NCI-H2171 treated with DMSO at 0.1 percent for 48 hours (cell line): ENCODE data around the gene CDH5.
A peak's percentile ranks its signal among the peaks of the same experiment; 100 is the strongest.

Experiments used
- DNase-seq: peaks from one replicate; lab custom pipeline; 2025; lab: John Stamatoyannopoulos, UW

The CDH5 gene

DNA sequence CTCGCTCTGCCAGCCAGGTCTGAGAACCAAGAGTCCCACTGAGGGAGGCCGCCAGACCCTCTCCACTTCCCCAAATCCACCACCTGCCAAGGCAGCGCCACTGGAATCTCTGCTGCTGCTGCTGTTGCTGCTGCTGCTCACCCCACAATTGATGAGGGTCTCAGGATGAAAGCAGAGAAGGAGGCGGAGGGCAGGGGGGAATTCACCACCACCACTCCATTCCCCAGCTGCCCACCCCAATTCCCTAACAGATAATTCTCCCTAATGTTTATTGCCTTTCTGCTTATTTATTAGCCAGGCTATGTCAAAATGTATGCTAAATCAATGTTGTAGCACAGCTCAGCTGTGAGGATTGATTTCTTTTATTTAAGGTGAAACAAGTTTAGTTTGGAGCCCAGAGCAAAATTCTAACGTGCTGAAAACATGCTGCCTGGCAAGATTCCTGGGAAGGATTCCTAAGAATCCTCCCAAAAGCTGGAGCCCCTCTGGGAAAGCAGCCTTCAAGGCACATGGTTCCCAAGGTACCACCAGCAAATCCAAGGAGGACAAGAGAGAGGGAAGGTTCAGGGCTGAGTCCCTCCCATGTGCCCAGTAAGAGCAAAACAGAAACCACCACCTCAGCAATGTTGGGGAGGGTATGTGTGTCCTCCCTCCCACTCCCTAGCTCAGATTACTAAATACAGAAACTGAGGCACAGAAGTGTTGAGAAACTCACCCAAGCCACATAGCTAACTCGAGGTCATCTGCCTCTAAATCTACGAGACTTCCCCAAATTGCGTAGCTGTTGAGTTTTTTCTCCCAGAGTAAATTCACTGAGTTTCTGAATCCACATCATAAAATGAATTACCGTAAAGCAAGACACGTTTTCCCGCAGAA, 12.2 kb upstream of the CDH5 start:
- no peak for DNase-seq

DNA sequence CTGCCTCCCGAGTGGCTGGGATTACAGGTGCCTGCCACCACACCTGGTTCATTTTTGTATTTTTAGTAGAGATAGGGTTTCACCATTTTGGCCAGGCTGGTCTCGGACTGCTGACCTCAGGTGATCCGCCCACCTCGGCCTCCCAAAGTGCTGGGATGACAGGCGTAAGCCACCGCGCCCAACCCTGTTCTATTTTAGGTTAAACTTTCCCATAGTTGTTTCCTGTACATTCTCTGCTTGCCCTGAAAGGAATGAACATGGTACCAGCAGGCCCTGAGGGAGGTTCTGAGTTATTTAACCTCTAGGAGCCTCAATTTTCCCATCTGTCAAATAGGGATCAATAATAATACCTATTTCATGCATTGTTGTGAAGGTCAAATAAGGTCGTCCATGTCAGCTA, 11.0 kb upstream of the CDH5 start:
- no peak for DNase-seq

DNA sequence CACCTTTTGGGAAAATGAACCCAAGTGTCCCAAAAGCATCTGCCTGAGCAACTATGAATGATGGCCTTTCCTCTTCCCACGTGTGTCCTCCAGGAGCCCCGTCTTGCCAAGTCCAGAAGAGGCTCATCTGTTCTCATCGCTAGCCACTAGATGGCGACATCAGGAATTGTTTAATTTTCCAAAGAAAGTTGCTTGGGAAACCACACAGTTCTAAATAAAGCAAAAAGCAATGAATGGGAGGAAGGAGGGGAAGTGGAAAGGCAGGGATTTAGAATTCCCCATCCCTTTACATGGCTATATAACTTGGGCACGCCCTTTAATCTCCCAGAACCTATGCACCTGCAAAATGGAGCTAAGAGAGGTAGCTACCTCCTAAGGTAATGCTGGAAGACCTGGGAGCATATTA, 9.0 kb upstream of the CDH5 start:
- peak; percentile 69 for DNase-seq

DNA sequence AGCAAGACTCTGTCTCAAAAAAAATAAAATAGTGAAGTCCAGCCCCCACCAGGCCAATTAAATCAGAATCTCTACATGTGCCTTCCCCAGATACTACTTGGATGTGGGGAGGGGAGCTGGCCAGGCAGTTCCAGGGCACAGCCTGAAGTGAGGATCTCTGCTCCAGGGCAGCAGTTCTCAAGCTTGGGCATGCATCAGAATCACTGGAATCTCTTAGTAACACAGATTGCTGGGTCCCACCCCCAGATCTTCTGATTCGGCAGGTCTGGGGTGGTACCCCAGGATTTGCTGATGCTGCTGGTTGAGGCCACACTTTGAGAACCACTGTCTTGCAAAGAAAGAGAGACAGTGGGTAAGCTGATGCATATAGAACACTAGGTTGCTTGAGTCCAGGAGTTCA, 8.3 kb upstream of the CDH5 start:
- no peak for DNase-seq

DNA sequence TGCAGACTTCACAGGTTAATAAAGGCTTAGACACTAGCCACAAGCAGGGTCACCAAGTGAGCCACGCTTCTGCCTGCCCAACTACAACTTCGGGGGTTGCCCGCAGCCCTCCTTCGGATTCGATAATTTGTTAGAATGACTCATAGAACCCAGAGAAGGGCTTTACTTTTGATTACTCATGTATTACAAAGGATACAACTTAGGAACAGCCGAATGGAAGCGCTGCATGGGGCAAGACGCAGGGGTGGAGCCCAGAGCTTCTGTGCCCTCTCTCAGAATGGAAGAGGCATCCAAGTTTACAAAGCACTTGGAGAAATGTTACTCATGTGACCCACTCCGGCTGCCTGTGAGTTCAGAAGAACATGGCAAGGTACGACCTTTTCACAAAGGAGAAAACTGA, 7.5 kb upstream of the CDH5 start:
- DNase-seq: no peak

DNA sequence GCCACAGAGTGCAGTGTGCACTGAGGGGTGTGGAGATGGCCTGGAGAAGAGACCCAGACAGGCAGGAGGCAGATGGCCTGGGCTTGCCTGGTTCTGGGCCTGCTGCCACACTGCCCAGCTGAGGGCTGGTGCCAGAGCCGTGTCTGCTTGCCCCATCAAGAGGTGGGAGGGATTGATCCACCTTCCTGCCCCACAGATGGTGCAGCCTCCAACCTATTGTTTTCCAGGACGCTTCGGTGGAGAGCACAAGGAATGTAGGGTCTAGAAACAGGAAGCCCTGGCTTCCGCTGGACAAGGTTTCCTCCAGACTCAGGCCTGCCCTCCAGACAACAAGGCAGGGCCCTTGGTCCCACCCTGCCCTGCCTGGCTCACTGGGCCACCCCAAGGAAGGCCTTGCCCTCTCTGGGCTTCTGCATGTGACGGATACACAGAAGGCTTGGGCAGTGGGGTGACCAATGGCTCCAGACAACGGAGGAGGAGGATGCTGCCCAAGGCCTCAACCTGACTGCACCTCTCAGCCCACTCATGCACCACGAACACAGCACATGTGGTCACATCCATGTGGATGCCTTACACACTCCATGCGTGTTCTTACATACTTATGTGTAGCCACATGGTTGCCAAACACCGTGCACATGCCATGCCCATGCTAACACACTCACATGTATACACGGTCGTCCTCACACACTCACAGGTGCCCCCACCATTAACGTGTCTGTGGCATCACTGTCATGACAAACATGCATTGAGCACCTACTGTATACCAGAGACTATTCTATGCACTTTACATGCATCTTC, 6.5 kb upstream of the CDH5 start:
- DNase-seq: peak; percentile 38

DNA sequence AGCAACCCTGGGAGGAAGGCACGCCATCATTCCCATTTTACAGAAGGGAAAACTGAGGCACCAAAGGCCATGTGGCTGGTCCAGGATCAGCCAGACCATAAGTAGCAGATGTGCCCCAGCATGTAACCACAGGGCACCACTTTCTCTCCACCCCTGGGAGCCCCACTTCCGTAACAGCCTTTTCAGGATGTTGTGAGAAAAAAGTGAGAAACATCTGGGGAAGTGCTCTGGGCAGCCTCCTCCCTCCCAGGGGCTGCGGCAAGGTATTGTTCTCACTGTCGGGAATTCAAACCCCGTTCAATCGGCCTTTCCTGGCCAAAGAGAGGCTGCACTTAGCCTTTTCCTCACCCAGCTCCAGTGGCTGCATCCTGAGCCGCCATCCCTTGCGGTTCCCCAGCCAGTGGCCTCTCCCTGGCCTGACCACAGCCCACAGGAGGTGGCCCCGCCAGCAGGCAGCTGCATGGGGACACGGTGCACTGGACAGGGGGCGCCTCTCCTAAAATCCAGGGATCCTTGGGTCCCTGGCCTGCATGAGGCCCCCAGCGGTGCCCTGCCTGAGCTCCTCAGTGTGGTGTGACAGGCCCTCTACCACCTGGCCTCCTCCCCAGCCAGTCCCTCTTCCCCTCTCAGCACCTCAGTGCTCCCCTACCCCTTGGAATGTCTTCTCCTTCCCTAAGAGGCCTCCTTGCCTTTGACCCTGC, 5.7 kb upstream of the CDH5 start:
- DNase-seq: no peak

DNA sequence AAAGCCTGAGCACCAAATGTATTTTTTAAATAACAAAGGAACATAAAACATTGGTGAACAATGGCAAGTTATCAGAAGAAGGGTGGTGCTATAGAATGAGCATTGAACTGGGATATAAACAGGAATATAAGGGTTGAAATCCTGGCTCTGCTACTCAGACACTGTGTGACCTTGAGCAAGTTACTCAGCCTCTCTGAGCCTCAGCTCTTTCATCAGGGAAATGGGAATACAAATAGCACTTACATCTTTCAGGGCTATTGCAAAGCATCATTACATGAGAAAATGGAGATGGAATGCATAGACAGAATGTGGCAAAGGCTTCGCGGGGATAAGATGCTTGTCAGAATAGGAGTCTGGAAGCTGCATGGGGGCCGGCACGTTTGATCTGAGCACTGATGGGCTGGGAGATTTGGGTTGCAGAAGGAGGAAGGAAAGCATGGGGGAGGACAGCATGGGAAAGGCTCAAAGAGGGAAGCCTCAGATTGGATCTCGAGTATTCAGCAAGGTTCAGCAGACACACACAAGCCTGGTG, 4.8 kb upstream of the CDH5 start:
- DNase-seq: no peak

DNA sequence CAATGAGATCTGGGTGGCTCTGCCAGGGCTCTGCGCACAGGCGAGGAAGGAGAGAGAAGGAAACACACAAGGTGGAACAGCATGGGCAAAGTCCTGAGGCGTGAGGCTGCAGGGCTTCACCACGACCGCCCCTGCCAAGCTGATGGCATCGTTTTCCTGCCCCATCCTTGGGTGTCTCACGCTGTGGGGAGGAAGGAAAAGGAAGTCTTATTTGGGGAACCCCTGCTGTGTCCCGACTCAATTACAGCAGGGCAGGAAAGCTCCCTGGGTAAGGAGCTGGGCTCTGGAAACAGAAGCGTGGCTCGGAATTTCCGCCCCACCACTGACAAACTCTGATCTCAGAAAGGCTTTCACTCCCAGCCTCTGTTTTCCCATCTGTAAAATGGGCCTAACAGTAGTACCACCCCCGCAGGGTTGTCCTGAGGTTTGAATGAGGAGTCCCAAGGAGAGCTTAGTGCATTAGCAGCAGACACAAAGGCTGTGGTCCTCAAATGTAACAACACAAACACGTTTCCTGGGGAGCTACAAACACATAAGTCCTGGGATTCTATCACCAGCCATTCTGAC, 3.2 kb upstream of the CDH5 start:
- DNase-seq: no peak

DNA sequence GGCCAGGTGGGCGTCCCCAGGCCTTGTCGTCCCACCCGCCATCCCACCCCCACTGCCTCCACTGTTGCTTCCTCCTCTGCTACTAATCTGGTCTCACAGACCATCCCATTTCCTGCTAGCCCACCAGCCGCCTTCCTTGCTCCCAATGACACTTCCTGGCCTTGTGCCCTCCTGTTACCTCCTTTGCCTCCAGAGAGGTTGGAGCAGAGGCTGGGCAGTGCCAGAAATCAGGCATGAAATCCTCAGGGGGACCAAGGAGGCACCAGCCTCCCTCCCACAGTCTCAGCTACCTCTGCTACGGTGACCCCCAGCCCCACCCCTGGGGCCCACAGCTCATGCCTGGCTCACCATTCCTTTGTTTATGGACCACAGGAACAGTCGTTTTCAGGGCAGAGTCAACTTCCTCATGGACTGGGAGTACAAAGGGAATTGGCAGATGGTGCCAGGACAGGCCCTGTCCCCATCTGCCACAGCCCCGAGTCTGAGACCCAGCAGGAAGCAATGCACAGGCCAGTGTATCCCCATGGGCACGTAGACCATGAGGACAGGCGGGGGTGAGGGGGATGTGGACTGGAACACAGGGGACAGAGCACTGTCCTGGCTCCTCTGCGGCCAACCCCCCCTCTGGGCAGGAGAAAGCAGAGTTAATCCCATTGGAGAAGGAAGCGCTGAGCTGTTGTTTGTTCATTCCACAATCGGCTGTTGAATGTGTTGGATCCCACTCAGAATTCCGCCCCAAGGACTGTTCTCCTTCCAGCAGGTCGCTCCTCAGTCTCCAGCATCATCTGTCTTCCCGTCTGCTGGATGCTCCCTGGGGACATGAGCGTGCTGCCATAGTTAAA, 2.2 kb upstream of the CDH5 start:
- DNase-seq: peak; percentile 98

DNA sequence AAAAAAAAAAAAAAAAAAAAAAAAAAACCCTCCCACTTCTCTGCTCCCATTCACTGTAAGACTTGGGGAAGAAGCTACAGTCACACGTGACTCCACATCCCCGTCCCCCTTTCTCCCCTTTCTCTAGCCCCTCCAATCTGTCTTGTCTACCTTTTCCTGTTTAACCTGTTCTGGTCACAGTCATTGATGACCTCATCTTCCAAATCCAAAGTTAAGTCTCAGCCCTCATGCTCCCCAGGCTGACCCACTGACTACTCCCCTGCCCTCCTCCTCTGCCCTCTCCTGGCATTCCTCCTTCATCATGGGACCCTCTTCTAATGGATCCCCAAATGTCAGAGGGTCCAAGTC, 1.6 kb upstream of the CDH5 start:
- DNase-seq: no peak

DNA sequence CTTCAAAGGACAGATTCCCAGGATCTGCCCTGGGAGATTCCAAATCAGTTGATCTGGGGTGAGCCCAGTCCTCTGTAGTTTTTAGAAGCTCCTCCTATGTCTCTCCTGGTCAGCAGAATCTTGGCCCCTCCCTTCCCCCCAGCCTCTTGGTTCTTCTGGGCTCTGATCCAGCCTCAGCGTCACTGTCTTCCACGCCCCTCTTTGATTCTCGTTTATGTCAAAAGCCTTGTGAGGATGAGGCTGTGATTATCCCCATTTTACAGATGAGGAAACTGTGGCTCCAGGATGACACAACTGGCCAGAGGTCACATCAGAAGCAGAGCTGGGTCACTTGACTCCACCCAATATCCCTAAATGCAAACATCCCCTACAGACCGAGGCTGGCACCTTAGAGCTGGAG, 840 bp upstream of the CDH5 start:
- no peak for DNase-seq

DNA sequence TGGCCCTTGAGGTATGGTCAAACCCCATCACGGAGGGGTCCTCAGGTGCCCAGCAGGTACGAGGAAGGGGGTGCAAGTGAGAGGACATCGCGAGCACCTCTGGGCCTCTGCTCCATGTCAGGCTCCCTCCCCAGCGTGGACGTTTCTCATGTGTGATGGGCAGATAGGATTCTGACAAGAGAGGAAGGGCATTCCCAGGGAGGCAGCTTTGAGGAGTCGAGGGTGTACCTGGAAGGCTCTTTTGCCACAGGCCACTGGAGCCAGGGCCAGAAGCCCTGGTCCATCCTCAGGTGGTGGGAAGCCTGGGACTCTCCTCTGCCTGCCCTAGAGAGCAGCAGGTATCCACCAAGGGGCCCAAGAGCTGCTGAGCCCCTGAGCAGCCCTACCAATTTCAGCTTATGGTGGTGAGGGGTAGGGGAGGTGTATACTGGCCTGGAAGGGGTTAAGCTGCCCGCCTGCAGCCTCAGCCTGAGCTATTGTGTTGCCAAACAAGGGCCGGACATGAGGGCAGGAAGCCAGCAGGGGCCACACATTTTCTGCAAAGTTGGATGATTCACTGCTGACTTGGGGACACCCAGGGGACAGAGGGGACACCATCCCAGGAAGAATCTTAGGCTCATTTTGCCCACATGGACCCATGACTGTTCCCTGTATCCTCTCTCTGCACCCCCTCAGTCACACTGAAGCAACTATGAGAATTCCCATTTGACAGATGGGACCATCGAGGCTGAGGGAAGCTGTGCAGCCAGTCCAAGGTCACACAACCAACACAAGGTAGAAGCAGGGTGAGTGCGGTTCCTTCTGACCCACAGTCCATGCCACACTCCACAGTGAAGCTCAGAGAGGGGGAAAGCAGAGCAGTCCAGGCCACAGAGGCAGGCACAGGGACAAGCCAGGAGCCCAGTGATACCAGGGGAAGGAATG, 1.7 kb downstream of the CDH5 start:
- no peak for DNase-seq

DNA sequence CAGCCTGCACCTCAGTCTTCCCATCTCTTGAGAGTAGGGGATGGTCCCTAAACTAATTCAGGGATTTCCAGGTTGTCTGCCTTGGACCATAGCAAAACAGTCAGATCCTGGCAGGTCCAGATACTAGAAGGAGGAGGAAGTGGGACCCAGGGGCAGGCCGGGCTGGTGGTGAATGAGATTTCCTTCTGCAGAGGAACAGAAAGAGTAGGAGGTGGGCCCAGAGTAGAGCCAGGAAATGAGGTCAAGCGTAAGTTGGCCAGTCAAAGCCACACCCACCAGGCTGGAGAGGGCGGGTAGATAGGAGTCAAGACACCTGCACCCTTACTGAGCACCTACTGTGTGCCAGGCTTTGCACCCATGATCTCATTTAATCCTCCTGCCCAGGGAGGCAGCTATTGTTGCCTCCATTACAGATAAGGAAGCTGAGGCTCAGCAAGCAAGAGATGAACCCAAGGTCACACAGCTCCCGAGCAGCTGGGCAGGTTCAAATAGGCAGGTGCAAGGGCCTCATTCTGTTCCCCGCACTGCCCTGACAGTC, 2.6 kb downstream of the CDH5 start:
- no peak for DNase-seq

DNA sequence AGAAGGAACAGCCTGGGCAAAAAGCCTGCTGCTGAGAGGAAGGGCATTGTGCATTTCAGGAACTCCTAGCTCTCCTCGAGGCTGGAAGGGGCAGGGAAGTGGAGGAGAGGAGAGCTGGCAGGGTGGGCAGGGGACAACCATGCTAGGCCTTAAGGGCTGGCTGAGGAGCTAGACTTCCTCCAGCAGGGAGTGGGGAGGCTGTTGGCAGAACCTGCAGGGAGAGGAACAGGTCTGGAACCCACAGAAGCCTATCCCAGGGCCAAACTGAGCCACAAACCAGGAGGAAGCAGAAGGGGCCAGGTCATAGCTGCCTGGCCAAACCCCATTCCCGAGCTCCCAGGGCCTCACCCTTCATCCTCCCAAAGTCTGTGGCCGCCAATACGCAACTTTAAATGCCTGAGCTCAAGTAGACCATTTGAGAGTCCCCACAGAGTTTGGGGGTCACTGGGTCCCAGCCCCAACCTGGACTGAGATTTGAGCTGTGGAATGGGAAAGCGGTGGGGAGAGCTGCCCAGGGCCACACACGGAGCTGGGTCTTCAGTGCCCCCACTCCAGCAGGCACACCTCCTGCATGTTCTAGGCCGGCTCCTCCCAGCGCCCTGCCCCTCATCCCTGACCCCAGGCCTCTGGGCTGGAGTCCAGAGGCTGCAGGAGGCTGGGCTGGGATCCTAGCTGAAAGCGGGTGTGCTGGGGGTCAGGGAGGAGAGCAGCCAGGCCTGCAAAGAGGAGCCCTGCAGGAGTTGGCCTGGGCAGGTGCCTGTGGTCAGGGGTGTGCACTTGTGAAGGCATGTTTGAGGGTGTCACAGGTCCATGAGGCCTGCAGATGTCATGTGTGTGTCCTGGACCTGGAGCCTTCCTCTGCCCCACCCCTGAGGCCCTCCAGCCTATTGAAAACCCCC, 4.5 kb downstream of the CDH5 start:
- no peak for DNase-seq

DNA sequence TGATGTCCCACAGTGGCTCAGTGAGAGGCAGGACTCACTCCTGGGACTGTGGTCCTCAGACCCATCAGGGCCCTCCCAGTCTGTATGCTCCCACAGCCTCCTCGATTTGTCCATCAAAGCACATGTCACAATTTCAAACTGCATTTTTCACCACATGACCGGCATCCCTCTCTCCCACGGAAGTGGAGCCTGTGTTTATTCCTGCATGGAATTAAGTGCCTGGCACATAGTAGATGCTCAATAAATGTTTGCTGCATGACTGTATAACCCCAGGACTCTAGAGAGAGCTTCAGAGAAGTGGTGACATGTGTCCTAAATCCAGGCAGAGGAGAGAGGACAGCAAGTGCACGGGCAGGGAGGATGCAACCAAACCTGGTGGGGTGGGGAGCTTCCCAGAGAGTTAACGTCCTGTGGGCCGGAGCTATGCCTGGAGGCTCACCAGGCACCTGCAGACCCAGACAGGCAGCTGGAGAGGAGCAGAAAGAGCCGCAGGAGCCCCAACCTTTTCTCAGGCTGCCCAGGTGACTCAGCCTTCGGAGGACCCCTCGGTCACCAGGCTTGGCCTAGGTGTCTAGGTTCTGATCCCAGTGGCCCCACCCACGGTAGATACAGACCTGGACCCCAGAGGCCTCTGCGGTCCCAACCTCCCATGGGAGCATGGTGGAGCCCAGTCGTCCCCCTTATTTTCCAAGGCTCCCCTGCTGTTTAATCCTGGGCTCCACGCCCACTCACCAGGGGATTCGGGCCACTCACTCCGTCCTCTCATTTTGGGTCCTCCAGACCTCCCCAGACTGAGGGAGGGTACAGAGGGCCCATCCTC, 5.8 kb downstream of the CDH5 start:
- DNase-seq: no peak

DNA sequence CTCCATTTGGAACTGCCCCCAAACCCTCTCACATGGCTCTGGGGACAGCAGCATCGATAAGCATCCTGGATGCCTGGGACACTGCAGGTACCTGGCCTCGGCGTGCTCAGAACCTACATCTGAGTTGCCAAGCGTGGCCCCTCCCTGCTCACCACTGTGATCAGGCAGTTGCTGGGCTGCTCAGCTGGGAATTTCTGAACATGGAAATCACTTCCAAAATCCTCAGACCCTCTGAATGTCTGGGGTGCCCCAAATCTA, 6.3 kb downstream of the CDH5 start:
- DNase-seq: no peak

DNA sequence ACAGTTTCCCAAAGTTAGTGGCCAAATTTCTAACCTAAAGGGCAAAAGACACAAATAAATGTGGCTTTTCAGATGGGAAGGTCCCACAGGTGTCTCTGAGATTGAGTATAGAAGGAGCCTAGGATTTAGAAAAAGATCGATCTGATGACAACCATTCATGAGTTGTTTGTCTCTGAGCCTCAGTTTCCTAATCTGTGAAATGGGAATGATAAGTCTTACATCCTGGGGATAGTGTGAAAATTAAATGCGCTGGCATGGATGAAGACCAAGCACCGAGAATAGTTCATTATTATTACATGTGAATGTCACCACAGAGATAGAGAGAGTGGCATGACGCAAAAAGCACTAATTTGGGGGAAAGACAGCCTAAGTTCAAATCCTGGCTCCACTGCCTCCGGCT, 7.2 kb downstream of the CDH5 start:
- no peak for DNase-seq
